HG03342 (cell line): ENCODE results near the gene AFP.
"Not testable (repeated sequence)": the region's sequence is repeated elsewhere in the genome, so short reads cannot be mapped to it uniquely, and the experiment has no call there.

ENCODE experiments used
- ATAC-seq: cut with Tn5 transposase; IDR thresholded peaks from one replicate; pipeline ENCODE4 v1.9.1; 2021; ENCODE audit warnings: mild to moderate bottlenecking, moderate library complexity; ENCODE audit not compliant: unreplicated experiment

Gene AFP

GRCh38 chr4:73435984-73436383 lies at the start of gene AFP:
AFP (plus strand) TSS chr4:73436221; CDS start chr4:73436263, 42 bp downstream.
- no peak for ATAC-seq

- peak; percentile 68 for ATAC-seq
These were observed 48.5 kb upstream of the AFP start for GRCh38 chr4:73387552-73387951.

GRCh38 chr4:73388887-73389286 lies 47.1 kb upstream of the AFP start:
- no peak for ATAC-seq

- not testable (repeated sequence) for ATAC-seq
These were observed 46.4 kb upstream of the AFP start for GRCh38 chr4:73389663-73390062.

GRCh38 chr4:73391774-73392173 lies 44.2 kb upstream of the AFP start:
- no peak for ATAC-seq

- ATAC-seq, result no peak
These were observed 43.1 kb upstream of the AFP start for GRCh38 chr4:73392936-73393335.

GRCh38 chr4:73396304-73396703 lies 39.7 kb upstream of the AFP start:
- ATAC-seq, result no peak

GRCh38 chr4:73396993-73397972 lies 38.7 kb upstream of the AFP start:
- ATAC-seq, result no peak

- ATAC-seq, result no peak
These were observed 34.6 kb upstream of the AFP start for GRCh38 chr4:73401412-73401811.

- ATAC-seq, result no peak
These were observed 32.0 kb upstream of the AFP start, which contains the start of gene ALB for GRCh38 chr4:73404042-73404441. ALB (plus strand) TSS chr4:73404287; CDS start chr4:73404328, 41 bp downstream.

- ATAC-seq, result no peak
These were observed 31.6 kb upstream of the AFP start for GRCh38 chr4:73404457-73404856.

GRCh38 chr4:73405138-73405537 lies 30.9 kb upstream of the AFP start:
- no peak for ATAC-seq

GRCh38 chr4:73406548-73406875 lies 29.5 kb upstream of the AFP start:
- no peak for ATAC-seq

GRCh38 chr4:73407227-73407673 lies 28.8 kb upstream of the AFP start:
- no peak for ATAC-seq

GRCh38 chr4:73408181-73408867 lies 27.7 kb upstream of the AFP start:
- no peak for ATAC-seq

- ATAC-seq, result no peak
These were observed 26.8 kb upstream of the AFP start for GRCh38 chr4:73409012-73409862.

- ATAC-seq, result no peak
These were observed 26.0 kb upstream of the AFP start for GRCh38 chr4:73409978-73410548.

- no peak for ATAC-seq
These were observed 24.9 kb upstream of the AFP start for GRCh38 chr4:73410916-73411730.

GRCh38 chr4:73411731-73412414 lies 24.1 kb upstream of the AFP start:
- ATAC-seq, result no peak
